HG02610 (cell line): ENCODE data around the gene MAP7.

ENCODE experiments used
- ATAC-seq: cut with Tn5 transposase; IDR thresholded peaks from one replicate; pipeline ENCODE4 v1.9.1; 2021; ENCODE audit warnings: mild to moderate bottlenecking, moderate library complexity; ENCODE audit not compliant: unreplicated experiment

MAP7 gene

DNA sequence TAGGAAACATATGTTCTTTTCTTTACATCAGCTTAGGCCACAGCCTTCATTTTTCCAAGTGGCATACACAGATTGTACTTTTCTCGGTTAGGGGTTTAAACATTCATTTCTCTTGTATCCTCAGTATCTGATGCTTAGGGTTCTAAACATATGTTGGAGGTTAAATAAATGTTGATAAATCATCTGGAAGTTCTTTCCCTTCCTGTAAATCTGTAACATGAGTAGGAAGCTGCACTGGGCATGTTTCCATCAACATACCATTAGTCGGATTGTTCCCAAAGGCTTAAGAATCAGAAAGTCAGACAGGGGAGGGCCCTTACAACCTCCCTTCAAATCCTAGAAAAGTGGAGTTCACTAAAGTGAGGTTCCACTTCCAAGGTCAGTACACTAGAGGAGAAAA, 205.8 kb downstream of the MAP7 start:
- no peak for ATAC-seq

DNA sequence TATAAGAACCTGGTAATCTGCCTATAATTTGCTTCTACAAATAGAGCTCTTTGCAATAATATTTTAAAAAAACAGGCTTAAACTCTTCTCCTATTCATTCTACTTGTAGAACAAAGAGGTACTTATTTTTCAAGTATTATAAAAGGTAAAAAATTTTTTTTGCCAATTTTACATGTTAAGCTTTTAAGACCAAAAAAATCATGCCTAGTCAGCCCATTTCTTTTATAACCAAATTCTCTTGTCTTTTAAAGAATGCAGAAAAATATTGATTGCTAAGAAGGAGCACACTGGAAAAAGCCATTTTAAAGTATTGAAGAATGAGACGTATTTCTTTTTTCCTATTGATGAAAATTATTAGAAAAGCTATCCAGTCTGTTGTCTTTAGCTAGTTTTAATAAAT, 206.5 kb downstream of the MAP7 start:
- no peak for ATAC-seq

DNA sequence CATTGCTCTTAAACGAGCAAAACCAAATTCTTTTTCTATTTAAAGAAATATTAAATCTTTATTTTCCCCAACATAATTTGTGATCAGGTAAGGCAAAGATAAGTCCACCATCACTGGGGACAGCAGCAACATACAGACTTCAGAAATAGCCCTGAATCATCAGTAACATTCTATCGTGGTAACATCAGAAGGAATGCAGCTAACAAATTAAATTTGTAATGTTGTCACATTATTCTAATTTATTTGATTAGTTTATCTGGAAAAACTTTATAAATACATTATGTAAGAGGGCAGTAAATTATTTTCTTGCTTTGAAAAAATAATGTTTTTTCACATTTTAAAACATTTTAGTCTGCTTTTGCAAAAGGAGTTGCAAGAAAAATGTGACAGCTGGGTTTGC, 206.9 kb downstream of the MAP7 start:
- ATAC-seq = no peak

DNA sequence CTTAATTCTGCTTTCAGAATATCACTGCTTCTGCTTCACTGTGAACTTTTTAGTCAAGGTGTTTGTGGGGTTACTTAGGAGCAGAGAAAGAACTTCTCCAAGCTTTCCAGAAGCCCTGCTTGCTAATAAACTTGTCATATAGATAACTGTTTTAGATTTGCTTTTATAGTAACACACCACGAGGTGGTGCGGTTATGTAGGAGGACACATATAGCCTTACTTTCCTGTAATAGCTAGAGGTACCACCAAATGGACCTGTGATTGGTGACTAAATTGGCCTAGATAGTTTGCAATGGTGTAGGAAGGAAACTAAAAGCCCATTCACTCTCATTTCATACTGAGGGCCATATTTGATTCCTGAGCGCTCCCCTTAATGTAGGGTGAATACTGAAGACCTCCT, 208.3 kb downstream of the MAP7 start:
- ATAC-seq = no peak

DNA sequence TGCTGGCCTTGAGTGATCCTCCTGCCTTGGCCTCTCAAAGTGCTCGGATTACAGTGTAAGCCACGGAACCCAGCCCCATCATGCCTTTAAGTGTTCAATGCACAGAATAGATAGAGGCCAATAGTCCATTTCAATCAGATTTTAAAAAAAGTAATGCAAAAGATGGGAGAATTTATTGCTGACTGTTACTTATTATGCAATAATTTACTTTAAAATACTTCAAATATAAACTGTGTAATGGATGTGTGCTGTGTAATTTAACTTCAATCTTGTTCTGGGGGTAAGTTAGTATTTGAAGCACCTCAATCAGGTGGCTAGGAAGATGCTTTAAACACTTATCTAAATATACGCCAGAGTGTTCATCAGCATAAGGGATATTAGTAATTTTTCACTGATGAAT, 208.9 kb downstream of the MAP7 start:
- no peak for ATAC-seq

DNA sequence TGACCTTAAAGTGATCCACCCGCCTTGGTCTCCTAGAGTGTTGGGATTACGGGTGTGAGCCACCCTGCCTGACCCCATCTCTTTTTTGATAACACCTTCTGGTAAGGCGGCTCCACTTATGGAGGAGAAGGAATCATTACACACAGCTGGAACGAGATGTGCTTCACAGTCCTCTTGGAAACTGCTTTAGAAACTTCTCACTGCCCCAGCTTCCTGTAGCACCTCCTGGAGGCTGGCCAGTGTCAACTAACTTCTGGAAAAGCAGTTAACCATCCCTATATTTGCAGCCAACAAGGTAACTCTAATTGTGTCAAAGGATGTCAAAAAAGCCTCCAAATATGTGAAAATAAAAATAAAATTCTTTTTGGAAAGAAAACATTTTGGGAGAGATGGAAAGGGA, 211.7 kb downstream of the MAP7 start:
- ATAC-seq = no peak

DNA sequence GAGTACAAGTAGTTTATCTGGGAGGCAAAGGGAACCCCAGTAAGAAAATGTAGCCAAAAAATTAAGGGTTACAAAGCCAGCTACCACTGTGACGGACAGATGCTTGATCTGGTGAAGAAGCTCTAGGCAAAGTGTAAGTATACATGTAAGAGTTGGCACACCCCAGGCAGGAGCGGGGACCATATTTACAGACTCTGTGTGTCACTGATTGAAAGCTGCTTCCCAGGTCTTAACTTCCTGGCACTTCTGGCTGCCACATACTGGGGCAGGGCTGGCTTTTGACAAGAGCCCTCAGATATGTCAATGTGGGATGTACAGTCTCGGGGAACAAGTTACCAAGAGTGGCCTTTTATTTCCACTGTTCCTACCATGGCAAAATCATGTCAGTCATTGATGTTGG, 212.6 kb downstream of the MAP7 start:
- no peak for ATAC-seq

DNA sequence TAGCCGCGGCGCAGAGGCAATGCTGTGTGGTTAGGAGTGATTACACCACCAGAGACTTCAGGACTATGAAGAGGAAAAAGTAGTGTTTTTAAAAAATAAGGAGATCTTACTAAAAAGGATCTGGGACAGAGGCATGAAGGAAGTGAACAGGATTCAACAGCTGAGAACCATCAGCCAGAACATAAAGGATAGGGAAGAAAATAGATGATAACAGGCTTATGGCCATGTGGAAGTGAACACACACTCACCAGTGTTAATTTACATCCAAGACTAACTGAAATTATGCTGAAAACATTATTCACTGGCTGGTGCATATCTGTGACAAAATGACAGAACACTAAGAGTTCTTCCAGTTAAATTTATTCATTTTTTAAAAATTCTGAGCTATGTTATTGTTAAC, 213.1 kb downstream of the MAP7 start:
- ATAC-seq = no peak

DNA sequence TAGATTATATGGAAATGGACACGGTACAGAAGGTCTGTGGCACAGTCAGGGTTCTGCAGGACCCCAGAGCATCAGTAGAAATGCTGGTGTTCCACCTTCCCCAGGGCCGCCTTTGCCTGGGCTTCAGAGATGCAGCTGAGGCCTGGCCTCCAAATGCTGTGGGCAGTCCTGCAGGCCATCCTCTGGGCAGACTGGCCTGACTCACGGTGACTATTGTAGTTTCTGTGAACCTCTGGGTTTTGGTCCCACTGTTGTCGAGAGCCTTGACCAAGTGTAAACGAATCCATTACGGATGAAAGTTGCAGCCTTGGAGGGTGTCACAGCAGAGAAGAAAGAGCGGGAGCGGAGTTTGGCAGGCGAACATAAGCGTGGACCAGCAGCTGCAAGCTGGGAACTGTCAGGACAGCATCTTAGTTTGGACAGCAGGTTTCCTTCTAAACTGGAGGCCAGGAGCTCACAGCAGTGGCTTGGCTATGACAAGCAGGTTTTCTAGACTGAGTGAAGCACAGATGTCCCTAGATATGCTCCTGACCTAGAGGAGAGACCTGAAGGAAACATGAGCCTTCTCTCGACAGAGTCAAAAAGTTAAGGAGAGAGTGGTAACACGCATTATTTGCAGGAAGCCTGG, 214.4 kb downstream of the MAP7 start:
- ATAC-seq = no peak

DNA sequence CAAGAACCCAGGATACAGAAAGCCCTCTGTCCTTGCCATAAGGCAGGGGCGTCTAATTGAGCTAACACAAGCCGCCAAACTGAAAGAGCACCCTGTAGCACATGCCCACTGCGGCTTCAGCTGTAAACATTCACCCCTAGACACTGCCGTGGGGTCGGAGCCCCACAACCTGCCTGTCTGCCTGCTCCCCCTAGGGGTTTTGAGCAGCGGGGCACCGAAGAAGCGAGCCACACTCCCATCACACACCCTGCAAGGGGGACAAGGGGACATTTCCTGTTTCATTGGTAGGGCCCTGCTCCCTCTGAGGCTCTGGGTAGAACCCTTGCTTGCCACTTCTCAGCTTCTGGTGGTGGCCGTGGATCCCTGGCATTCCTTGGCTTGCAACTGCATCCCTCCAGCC, 215.4 kb downstream of the MAP7 start:
- no peak for ATAC-seq

DNA sequence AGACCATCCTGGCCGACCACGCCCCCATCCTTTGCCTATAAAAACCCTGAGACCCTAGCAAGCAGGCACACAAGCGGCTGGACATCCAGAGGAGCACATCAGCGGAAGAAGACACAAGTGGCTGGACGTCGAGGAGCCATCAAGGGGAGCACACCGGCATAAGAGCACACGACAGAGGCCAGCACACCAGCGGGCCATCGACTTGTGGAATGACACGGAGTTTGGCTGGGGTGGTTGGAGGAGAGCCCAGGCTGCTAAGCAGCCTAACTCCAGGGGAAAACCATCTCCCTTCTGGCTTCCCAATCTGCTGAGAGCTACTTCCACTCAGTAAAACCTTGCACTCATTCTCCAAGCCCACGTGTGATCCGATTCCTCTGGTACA, 215.8 kb downstream of the MAP7 start:
- ATAC-seq = no peak

DNA sequence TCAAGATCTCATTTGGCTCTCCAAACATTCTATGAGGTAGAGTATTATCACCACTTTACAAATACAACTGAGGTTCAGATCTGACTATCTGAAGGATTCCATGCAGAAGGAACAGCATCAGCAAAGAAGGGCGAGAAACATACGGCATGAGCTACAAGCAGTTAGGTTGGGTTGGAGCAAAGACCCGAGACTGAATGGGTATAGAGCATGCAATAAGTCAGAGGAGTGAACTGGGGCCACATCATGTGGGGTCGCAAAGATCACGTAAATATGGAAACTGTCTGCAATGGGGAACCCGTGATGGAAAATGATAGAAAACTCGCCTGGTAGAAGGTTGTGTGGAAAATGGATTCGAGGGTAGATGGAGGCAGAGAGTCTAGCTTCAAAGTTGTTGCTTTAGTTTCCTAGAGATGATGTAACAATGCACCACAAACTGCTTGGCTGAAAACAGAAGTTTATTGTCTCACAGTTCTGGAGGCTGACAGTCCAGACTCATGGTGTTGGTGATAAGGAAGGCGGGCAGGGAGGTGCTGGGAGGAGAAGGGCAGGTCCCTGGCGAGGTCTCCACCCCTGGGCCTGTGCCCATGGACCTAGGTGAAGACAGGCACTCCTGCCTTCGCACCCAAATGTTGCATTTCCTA, 216.3 kb downstream of the MAP7 start:
- no peak for ATAC-seq

DNA sequence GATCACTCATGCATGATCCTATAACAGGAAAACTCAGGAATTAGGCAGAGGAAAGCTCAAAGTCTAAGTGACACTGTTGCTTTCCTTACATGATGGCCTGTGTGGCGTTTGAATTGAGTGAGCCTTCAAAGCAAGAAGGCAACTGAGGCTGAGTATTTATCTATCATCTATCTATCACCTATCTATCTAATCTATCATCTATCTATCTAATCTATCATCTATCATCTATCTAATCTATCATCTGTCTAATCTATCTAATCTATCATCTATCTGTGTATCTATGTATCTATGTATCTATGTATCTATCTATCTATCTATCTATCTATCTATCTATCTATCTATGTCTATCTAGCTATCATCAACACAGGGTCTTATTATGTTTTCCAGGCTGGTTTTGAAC, 218.8 kb downstream of the MAP7 start:
- no peak for ATAC-seq

DNA sequence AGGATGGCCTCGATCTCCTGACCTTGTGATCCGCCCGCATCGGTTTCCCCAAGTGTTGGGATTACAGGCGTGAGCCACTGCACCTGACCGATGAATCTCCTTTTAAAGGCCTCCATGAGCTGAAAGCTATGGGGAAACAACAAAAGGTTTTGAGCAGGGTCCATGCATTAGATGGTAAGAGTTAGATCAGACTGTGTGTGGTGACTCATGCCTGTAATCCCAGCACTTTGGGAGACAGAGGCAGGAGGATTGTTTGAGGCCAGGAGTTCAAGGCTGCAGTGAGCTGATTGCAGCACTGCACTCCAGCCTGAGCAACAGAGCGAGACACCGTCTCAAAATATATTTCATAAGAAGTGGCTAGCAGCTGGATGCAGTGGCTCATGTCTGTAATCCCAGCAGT, 219.6 kb downstream of the MAP7 start:
- ATAC-seq = no peak

DNA sequence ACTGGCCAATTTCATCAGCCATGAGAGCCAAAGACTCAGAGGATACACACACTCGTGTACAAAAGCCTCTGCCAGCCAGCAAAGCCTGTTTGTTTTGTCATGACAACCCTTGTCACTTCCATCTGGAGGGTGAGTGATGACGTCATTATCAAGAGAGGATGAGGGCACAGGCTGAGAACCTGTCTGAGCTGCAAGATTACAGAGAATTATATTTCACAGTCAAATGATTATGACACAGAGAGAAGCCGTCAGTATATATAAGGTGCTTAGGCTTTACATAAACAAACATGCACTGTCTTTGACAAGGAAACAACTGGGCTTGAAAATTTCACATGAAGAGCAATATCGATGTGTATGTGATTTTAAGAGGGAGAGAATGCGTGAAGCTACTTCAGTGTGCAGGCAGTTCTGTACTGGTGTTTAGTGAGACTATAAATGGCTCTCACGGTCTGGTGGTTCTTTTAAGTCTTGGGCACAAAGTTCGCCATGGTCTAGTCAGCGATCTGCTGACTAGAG, 224.1 kb downstream of the MAP7 start:
- ATAC-seq = no peak

DNA sequence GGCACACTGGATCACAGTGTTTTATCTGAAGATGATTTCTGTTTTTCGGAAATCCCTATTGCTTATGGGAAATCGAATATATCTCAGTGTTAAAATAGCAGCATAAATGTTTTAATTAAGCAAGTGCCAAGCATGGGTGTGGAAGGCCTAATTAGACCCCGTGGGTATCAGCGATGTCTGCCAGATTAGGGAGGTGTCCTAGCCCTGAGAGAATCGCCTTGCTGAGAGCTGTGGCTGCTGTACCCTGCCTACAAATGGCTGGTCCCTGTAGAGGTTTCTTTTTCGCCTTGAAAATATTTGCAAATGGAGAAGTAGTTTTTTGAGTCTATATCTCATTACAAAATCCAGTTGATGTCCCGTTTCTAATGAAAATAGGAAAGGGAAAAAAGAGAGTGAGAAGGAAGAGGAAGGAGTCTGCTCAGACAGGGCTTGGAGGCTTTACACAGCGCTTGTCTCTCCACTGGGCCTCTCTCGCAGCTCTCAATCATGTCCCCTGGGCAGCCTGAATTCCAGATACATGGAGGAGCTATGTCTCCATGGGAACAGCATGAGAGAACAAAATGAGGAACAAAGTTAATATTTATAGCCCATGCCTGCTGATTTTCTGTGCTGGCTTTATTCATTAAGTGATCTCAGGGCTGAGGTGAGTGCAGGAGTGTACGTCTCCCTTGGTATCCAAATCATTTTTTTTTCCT, 225.4 kb downstream of the MAP7 start:
- no peak for ATAC-seq

DNA sequence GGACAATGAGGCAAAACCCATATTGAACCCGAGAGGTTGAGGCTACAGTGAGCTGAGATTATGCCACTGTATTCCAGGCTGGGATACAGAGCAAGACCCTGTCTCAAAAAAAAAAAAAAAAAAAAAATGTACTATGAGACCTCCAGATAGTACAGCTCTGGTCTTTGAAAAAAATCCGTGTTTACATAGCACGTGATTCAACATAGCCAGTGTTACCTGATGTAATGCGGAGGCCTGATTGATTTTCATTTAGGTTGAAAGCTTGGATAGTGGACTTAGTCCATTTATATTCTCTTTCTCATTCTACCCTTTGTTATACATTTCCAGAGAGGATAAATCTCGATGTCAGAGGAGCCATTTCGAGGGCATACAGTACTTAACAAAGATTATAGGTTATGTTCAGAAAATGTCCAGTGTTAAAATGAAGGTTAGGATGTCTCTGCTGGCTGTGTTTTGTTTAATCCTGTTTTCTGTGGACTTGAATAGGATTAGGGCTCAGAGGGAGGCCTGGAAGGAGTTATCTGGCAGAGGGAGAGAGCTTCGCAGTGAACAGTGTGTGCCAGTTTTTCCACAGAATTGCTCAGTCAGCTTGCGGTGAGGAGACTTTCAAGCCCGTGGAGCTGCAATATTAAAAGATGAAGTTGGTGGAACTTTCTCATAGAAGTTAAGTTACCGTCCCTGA, 226.7 kb downstream of the MAP7 start:
- ATAC-seq = no peak

DNA sequence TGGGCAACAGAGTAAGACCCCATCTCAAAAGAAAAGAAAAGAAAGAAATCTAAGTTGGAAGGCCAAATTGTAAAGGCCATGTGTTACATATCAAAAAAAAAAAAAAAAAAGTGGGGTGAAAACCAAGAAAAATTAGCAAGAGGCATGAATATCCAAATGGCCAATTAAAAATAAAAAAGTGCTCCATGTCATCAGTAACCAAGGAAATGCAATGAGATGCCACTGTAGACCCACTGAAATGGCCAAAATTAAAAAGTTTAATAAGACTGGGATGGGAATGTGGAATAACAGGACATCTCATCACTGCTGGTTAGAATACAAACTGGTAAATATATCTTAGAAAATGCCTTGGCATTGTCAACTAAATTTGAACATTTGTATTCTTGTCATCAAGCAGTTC, 230.5 kb downstream of the MAP7 start:
- ATAC-seq = no peak

DNA sequence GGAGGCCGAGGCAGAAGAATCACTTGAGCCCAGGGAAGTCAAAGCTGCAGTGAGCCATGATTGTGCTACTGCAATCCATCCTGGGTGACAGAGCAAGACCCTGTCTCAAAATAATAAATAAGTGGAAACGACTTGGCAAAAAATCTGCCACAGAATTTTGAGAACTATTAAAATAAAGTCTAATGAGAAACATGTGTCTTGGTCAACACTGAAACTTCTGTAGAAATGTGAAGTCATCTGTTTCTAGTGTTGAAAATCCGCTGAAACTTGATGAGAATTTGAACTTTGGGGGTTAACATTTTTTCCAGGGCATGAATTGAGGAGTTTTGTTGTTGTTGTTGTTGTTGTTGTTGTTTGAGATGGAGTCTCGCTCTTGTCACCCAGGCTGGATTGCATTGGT, 231.5 kb downstream of the MAP7 start:
- ATAC-seq = no peak

DNA sequence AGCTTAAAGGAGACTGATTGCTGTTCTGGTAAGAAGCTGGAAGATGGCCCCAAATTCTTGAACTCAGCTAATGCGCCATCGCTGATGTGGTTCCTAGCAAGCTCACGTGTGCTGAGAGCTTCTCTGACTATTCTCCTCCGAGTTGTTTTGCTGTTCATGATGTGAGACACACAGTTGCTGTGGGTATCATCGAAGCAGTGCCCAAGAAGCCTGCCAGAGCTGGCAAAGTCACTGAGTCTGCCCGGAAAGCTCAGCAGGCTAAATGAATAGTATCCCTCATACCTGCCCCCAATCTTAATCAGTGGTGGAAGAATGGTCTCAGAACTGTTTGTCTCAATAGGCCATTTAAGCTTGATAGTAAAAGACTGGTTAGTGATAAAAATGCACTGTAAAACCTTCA, 232.3 kb downstream of the MAP7 start:
- no peak for ATAC-seq

DNA sequence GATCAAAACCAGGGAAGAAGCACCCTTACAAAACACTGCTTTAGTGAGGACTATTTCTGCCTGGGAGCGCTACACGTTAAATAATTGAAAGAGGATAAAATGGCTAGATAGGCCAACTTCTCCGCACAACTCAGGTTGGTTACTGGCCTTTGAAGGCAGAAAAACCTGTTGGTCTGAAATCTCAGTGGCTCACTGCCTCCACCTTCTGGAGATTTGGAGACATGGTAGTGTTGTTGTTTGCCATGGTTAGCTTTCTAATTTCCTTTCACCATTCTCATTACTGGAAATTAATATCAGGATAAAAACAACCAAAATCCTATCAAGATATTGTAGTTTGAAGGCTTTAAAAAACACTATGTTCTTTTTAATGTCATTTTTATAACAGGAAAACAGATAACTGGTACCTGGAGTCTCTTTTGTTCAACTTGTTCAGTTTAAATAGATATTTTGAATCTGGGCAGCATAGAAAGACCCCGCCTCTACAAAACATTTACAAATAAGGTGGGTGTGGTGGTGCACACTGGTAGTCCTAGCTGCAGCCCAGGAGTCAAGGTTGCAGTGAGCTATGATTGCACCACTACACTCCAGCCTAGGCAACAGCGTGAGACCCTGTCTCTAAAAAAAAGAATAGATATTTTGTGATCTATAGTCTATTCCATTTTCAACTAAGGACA, 233.1 kb downstream of the MAP7 start:
- ATAC-seq = peak; percentile 66
